IMR-90 (cell line): ENCODE data around the gene ATP1A1. TPM values are rescaled to one million over a fixed set of nuclear protein-coding genes. Genes with fewer than 3 reads are reported as not detected.

Experiments used
- ATAC-seq: fragments of 200-7000 bp; cut with Tn5 transposase; 2 replicates; pipeline ENCODE4 v1.9.1; 2020; ENCODE audit warnings: low read depth, mild to moderate bottlenecking, moderate library complexity
- BruUV-seq: library from RNA; stranded (reverse); fragments of 400-500 nt; replicated peaks from 2 replicates; lab custom pipeline; 2021; lab: Mats Ljungman, UMichigan
- CTCF ChIA-PET: fragments of 300-600 bp; formaldehyde crosslinking; extraction: SDS; loops from one replicate; lab custom pipeline; 2021; ENCODE audit warnings: antibody characterized with exemption; lab: Yijun Ruan, JAX
- POLR2A ChIA-PET: fragments of 300-600 bp; sonication (Branson Sonifier 250); formaldehyde crosslinking; loops from one replicate; lab custom pipeline; 2022; ENCODE audit warnings: antibody characterized with exemption; ENCODE audit not compliant: unreplicated experiment; lab: Charles Lee
- DNase-seq: peaks from one replicate; pipeline ENCODE4 v3.0.0; 2013
- H2AFZ ChIP-seq: replicated peaks from 2 replicates; pipeline ENCODE3; 2013; ENCODE audit warnings: low read length, mild to moderate bottlenecking; ENCODE audit not compliant: poor library complexity
- H2AK5ac ChIP-seq: 2 replicates; pipeline ENCODE4 v1.6.1; 2013; ENCODE audit warnings: low read depth, low read length, inconsistent platforms
- H2AK9ac ChIP-seq: replicated peaks from 2 replicates; pipeline ENCODE3; 2013; ENCODE audit warnings: mild to moderate bottlenecking, low read depth, low read length, moderate library complexity; ENCODE audit not compliant: poor library complexity
- H2BK120ac ChIP-seq: 2 replicates; pipeline ENCODE4 v1.6.1; 2013; ENCODE audit warnings: low read depth, low read length, inconsistent platforms
- H2BK15ac ChIP-seq: 3 replicates; pipeline ENCODE4 v1.6.1; 2013; ENCODE audit warnings: low read depth, low read length, inconsistent platforms
- H2BK20ac ChIP-seq: 2 replicates; pipeline ENCODE4 v1.6.1; 2013; ENCODE audit warnings: low read depth, mild to moderate bottlenecking, inconsistent platforms, low read length, moderate library complexity
- H2BK5ac ChIP-seq: 2 replicates; pipeline ENCODE4 v1.6.1; 2013; ENCODE audit warnings: mild to moderate bottlenecking, low read depth, low read length, inconsistent platforms; ENCODE audit not compliant: poor library complexity, severe bottlenecking
- H3K14ac ChIP-seq: replicated peaks from 2 replicates; pipeline ENCODE4 v1.6.1; 2013; ENCODE audit warnings: low read depth, low read length, inconsistent platforms
- H3K18ac ChIP-seq: 2 replicates; pipeline ENCODE4 v1.6.1; 2013; ENCODE audit warnings: low read depth, low read length, control low read depth
- H3K23ac ChIP-seq: 2 replicates; pipeline ENCODE4 v1.6.1; 2013; ENCODE audit warnings: low read depth, low read length, inconsistent platforms
- H3K27ac ChIP-seq: 2 replicates; pipeline ENCODE4 v1.5.1; 2013; ENCODE audit warnings: mild to moderate bottlenecking, control low read depth, low read length; ENCODE audit not compliant: insufficient read depth
- H3K27me3 ChIP-seq: 2 replicates; pipeline ENCODE4 v1.6.1; 2013; ENCODE audit warnings: low read length; ENCODE audit not compliant: control insufficient read depth, insufficient read depth
- H3K36me3 ChIP-seq: 2 replicates; pipeline ENCODE4 v1.6.1; 2013; ENCODE audit warnings: low read length, mixed read lengths; ENCODE audit not compliant: control insufficient read depth, insufficient read depth
- H3K4ac ChIP-seq: 2 replicates; pipeline ENCODE4 v1.6.1; 2013; ENCODE audit warnings: low read depth, low read length, inconsistent platforms
- H3K4me1 ChIP-seq: 2 replicates; pipeline ENCODE4 v1.6.1; 2013; ENCODE audit warnings: low read length, mixed read lengths; ENCODE audit not compliant: control insufficient read depth, insufficient read depth
- H3K4me2 ChIP-seq: 2 replicates; pipeline ENCODE4 v1.6.1; 2013; ENCODE audit warnings: low read depth, mild to moderate bottlenecking, control low read depth, low read length, moderate library complexity
- H3K4me3 ChIP-seq: 2 replicates; pipeline ENCODE4 v1.5.1; 2013; ENCODE audit warnings: low read depth, mild to moderate bottlenecking, control low read depth, low read length, moderate library complexity; ENCODE audit not compliant: insufficient read depth
- H3K56ac ChIP-seq: 2 replicates; pipeline ENCODE4 v1.6.1; 2013; ENCODE audit warnings: low read length, inconsistent platforms; ENCODE audit not compliant: insufficient read depth; ENCODE audit errors: extremely low read depth
- H3K79me1 ChIP-seq, 2 experiments: 2 replicates each; pipeline ENCODE4 v1.6.1; 2013; ENCODE audit warnings: low read length in 2 of 2, inconsistent platforms in 1 of 2, low read depth in 1 of 2
- H3K9ac ChIP-seq: 2 replicates; pipeline ENCODE4 v1.6.1; 2013; ENCODE audit warnings: low read depth, low read length, control low read depth
- H3K9me1 ChIP-seq: 2 replicates; pipeline ENCODE4 v1.6.1; 2013; ENCODE audit warnings: low read length, inconsistent platforms; ENCODE audit not compliant: insufficient read depth
- H3K9me3 ChIP-seq: 2 replicates; pipeline ENCODE4 v1.6.1; 2013; ENCODE audit warnings: low read length; ENCODE audit not compliant: control insufficient read depth, insufficient read depth
- H4K20me1 ChIP-seq: 2 replicates; pipeline ENCODE4 v1.6.1; 2013; ENCODE audit warnings: low read length, inconsistent platforms; ENCODE audit not compliant: insufficient read depth
- H4K5ac ChIP-seq: 2 replicates; pipeline ENCODE4 v1.6.1; 2013; ENCODE audit warnings: mild to moderate bottlenecking, low read depth, low read length, control low read depth
- H4K8ac ChIP-seq, 2 experiments: 2 replicates each; pipeline ENCODE4 v1.6.1; 2013; ENCODE audit warnings: low read depth in 2 of 2, low read length in 2 of 2, control low read depth in 1 of 2, inconsistent platforms in 1 of 2
- H4K91ac ChIP-seq: 2 replicates; pipeline ENCODE4 v1.6.1; 2013; ENCODE audit warnings: low read depth, low read length, inconsistent platforms; ENCODE audit not compliant: insufficient read depth
- BHLHE40 ChIP-seq: fragments of 150-350 bp; IDR thresholded peaks from 2 replicates; pipeline ENCODE4 v1.6.1; 2016; ENCODE audit warnings: mild to moderate bottlenecking, low read depth, low read length
- CEBPB ChIP-seq: IDR thresholded peaks from 2 replicates; pipeline ENCODE4 v1.6.1; 2012; ENCODE audit warnings: low read depth, low read length, improper control_type of control experiment
- CHD1 ChIP-seq: IDR thresholded peaks from 2 replicates; pipeline ENCODE4 v1.6.1; 2012; ENCODE audit warnings: low read depth, low read length, improper control_type of control experiment
- FOS ChIP-seq: fragments of 150-350 bp; IDR thresholded peaks from 2 replicates; pipeline ENCODE4 v1.6.1; 2016; ENCODE audit warnings: low read depth, low read length
- MAFK ChIP-seq: IDR thresholded peaks from 2 replicates; pipeline ENCODE4 v1.6.1; 2012; ENCODE audit warnings: low read depth, low read length, improper control_type of control experiment
- MAZ ChIP-seq: IDR thresholded peaks from 2 replicates; pipeline ENCODE4 v1.6.1; 2012; ENCODE audit warnings: low read depth, mild to moderate bottlenecking, low read length, improper control_type of control experiment, moderate library complexity, borderline replicate concordance
- MXI1 ChIP-seq: IDR thresholded peaks from 2 replicates; pipeline ENCODE4 v1.6.1; 2012; ENCODE audit warnings: low read depth, mild to moderate bottlenecking, low read length, moderate library complexity, borderline replicate concordance
- NFE2L2 ChIP-seq: fragments of 150-350 bp; IDR thresholded peaks from 2 replicates; pipeline ENCODE4 v1.6.1; 2016; ENCODE audit warnings: low read depth, mild to moderate bottlenecking, low read length
- POLR2A ChIP-seq: IDR thresholded peaks from 2 replicates; pipeline ENCODE4 v1.6.1; 2012; ENCODE audit warnings: mild to moderate bottlenecking, low read depth, low read length
- RAD21 ChIP-seq: IDR thresholded peaks from 2 replicates; pipeline ENCODE4 v1.6.1; 2012; ENCODE audit warnings: low read length, improper control_type of control experiment
- RCOR1 ChIP-seq: IDR thresholded peaks from 2 replicates; pipeline ENCODE4 v1.6.1; 2012; ENCODE audit warnings: mild to moderate bottlenecking, low read length, improper control_type of control experiment; ENCODE audit not compliant: insufficient replicate concordance
- SMC3 ChIP-seq: fragments of 150-350 bp; IDR thresholded peaks from 2 replicates; pipeline ENCODE4 v1.6.1; 2016; ENCODE audit warnings: low read depth, mild to moderate bottlenecking, antibody characterized with exemption, low read length, moderate library complexity
- WGBS, 2 experiments: methylation state at CpG; one replicate each; pipeline versions ENCODE4 v1.1.5 to v1.1.7; 2013; ENCODE audit warnings: missing lambda C conversion rate in 2 of 2; ENCODE audit not compliant: insufficient read length in 1 of 2; ENCODE audit errors: extremely low coverage in 2 of 2; 5-methylcytosine and 5-hydroxymethylcytosine counted together
- dilution Hi-C: fragments of 300-500 bp; cut with HindIII; formaldehyde crosslinking; loops from one replicate; pipeline ENCODE4 v1.14.3; 2018; ENCODE audit warnings: low sequenced_read_pairs; ENCODE audit not compliant: unreplicated experiment
- in situ Hi-C: fragments of 300-500 bp; cut with MboI; formaldehyde crosslinking; loops from 3 replicates; pipeline ENCODE4 v1.14.3; 2019; ENCODE audit warnings: low sequenced_read_pairs, inconsistent platforms, mixed read lengths
- intact Hi-C: fragments of 100-400 bp; cut with micrococcal nuclease; formaldehyde crosslinking; loops from 2 replicates; pipeline ENCODE4 v1.10.0; 2022
- polyA plus RNA-seq, 3 experiments: library from polyadenylated mRNA; depleted of rRNA; stranded (reverse); fragments of >200 nt; gene quantifications; 2 replicates each; pipeline ENCODE4 v1.2.3, GENCODE V29; 2012; ENCODE audit warnings: low replicate concordance in 1 of 3
- total RNA-seq: library from RNA; depleted of rRNA; stranded (reverse); fragments of >200 nt; gene quantifications from 2 replicates; pipeline ENCODE4 v1.2.3, GENCODE V29; 2012
- TF ChIP-seq, protein P1 (sequence below): conservative IDR thresholded peaks from 2 replicates; pipeline ENCODE4 v1.5.1; 2012; ENCODE audit warnings: mild to moderate bottlenecking, low read depth, low read length, improper control_type of control experiment
- TF ChIP-seq, protein P2 (sequence below): fragments of 150-350 bp; IDR thresholded peaks from 2 replicates; pipeline ENCODE4 v1.6.1; 2017; ENCODE audit warnings: mild to moderate bottlenecking, antibody characterized with exemption, low read length, low read depth

The ATP1A1 gene
- total and polyA plus RNA-seq, 2 of the 4 experiments (the other 2 are of a cell fraction): 116 to 125 TPM

DNA sequence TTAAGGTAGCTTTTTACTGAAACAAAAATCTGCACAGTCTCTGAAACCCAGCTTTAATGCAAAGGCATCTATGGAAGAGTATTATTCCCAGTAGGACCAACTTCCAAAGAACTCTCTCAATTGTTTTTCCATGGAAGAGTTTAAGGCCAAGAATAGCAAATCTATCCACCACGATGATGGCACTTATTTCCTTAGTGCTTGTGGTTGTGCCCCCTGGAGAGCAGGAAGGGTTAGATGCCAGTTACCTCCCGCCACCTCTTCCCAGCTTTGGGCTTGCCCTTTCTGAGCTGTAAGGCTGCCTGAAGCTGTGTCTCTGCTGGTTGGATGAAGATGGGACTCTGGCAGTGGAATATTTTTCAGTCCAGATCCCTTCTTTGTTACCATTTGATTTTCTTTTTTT lies 4.8 kb upstream of the ATP1A1 start:
- intact Hi-C loops: no loop called here

More for the DNA sequence above, 4.8 kb upstream of the ATP1A1 start:
- no TSS peak for BruUV-seq
- in situ Hi-C loops: no loop called here
- Histone ChIP-seq H3K56ac (no peak overlapping the region), H2AFZ (no peak overlapping the region), H3K27me3 (peaks cover 25% of the 10 kb centered on the region), H2BK5ac (no peak overlapping the region), H2AK9ac (no peak overlapping the region), H3K27ac (no peak overlapping the region), H3K79me1 (no peaks in the 10 kb centered on the region), H3K9ac (no peak overlapping the region), H3K9me3 (no peaks in the 10 kb centered on the region), H3K36me3 (no peaks in the 10 kb centered on the region), H4K5ac (no peak overlapping the region), H3K23ac (no peak overlapping the region), H3K14ac (no peak overlapping the region), H4K91ac (no peak overlapping the region), H2BK20ac (no peak overlapping the region), H3K4me3 (no peak overlapping the region), H2AK5ac (no peak overlapping the region), H2BK120ac (no peak overlapping the region), H3K18ac (no peak overlapping the region), H3K4me2 (no peak overlapping the region), H3K9me1 (no peaks in the 10 kb centered on the region), H2BK15ac (no peak overlapping the region), H3K4me1 (no peaks in the 10 kb centered on the region), H4K20me1 (no peaks in the 10 kb centered on the region), H3K4ac (no peak overlapping the region), H4K8ac (no peak overlapping the region)
- 60% methylated on average over 1 of the region's 2 CpGs; no CpG with 5 or more reads in 1 of the 2 experiments for WGBS, 2 experiments
- ATAC-seq (no peak), DNase-seq (no peak)
- TF ChIP-seq MAFK (no peak), MXI1 (no peak), CEBPB (no peak), BHLHE40 (no peak), SMC3 (no peak), MAZ (no peak), RCOR1 (no peak), FOS (no peak), POLR2A (no peak), RAD21 (no peak), CHD1 (no peak), NFE2L2 (no peak)
- TF ChIP-seq, protein P1, sequence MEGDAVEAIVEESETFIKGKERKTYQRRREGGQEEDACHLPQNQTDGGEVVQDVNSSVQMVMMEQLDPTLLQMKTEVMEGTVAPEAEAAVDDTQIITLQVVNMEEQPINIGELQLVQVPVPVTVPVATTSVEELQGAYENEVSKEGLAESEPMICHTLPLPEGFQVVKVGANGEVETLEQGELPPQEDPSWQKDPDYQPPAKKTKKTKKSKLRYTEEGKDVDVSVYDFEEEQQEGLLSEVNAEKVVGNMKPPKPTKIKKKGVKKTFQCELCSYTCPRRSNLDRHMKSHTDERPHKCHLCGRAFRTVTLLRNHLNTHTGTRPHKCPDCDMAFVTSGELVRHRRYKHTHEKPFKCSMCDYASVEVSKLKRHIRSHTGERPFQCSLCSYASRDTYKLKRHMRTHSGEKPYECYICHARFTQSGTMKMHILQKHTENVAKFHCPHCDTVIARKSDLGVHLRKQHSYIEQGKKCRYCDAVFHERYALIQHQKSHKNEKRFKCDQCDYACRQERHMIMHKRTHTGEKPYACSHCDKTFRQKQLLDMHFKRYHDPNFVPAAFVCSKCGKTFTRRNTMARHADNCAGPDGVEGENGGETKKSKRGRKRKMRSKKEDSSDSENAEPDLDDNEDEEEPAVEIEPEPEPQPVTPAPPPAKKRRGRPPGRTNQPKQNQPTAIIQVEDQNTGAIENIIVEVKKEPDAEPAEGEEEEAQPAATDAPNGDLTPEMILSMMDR: no peak
- TF ChIP-seq, protein P2, sequence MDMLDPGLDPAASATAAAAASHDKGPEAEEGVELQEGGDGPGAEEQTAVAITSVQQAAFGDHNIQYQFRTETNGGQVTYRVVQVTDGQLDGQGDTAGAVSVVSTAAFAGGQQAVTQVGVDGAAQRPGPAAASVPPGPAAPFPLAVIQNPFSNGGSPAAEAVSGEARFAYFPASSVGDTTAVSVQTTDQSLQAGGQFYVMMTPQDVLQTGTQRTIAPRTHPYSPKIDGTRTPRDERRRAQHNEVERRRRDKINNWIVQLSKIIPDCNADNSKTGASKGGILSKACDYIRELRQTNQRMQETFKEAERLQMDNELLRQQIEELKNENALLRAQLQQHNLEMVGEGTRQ: no peak
- POLR2A ChIA-PET: no interaction called here
- CTCF ChIA-PET: no interaction called here
- dilution Hi-C loops: no loop called here
